LNCaP clone FGC (cell line): Measurements from ENCODE around the gene ALKBH5.
A peak's percentile ranks its signal among the peaks of the same experiment; 100 is the strongest.

Source experiments
- DNase-seq: peaks from one replicate; pipeline ENCODE4 v3.0.0-alpha.2; 2011; ENCODE audit warnings: low read depth
- H3K4me3 ChIP-seq: 2 replicates; pipeline ENCODE4 v1.5.1; 2011; ENCODE audit warnings: mild to moderate bottlenecking, low read depth, low read length, control low read depth
- TF ChIP-seq, protein P1 (sequence below): IDR thresholded peaks from 2 replicates; pipeline ENCODE4 v1.5.1; 2012; ENCODE audit warnings: mild to moderate bottlenecking; ENCODE audit not compliant: control insufficient read depth, insufficient read depth; ENCODE audit errors: extremely low read depth

The ALKBH5 gene

GRCh38 chr17:18140648-18141047 lies 43.0 kb upstream of the ALKBH5 start:
- TF ChIP-seq, protein P1, sequence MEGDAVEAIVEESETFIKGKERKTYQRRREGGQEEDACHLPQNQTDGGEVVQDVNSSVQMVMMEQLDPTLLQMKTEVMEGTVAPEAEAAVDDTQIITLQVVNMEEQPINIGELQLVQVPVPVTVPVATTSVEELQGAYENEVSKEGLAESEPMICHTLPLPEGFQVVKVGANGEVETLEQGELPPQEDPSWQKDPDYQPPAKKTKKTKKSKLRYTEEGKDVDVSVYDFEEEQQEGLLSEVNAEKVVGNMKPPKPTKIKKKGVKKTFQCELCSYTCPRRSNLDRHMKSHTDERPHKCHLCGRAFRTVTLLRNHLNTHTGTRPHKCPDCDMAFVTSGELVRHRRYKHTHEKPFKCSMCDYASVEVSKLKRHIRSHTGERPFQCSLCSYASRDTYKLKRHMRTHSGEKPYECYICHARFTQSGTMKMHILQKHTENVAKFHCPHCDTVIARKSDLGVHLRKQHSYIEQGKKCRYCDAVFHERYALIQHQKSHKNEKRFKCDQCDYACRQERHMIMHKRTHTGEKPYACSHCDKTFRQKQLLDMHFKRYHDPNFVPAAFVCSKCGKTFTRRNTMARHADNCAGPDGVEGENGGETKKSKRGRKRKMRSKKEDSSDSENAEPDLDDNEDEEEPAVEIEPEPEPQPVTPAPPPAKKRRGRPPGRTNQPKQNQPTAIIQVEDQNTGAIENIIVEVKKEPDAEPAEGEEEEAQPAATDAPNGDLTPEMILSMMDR: no peak
- DNase-seq: no peak
- H3K4me3 ChIP-seq: no peak overlapping the region

- TF ChIP-seq, protein P1: peak; percentile 59
- peak; percentile 18 for DNase-seq
- no peak overlapping the region for H3K4me3 ChIP-seq
These were observed 42.3 kb upstream of the ALKBH5 start for GRCh38 chr17:18141210-18141803.

DNA sequence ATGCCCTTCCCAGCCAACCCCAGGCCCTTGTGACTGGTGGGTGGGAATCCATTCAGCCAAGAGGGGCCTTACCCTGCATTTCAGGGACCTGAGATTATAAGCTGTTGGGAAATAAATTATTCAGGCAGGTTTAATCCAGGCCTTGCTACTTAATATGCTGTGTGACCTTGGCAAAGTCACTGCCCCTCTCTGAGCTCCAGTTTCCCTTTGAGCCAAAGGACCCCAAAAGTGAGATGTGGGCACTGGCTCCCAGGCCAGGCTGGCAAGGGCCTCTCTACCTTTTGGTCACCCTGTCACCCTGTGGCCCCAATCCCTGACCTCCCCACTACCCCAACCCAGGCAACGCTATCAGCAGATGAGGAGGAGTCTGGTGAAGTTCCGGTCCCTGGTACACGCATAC lies 41.2 kb upstream of the ALKBH5 start:
- no peak overlapping the region for H3K4me3 ChIP-seq
- TF ChIP-seq, protein P1: no peak

GRCh38 chr17:18143044-18143936 lies 40.3 kb upstream of the ALKBH5 start:
- no peak overlapping the region for H3K4me3 ChIP-seq
- DNase-seq: no peak
- TF ChIP-seq, protein P1: no peak

More for the DNA sequence above, 41.2 kb upstream of the ALKBH5 start:
- DNase-seq: no peak

DNA sequence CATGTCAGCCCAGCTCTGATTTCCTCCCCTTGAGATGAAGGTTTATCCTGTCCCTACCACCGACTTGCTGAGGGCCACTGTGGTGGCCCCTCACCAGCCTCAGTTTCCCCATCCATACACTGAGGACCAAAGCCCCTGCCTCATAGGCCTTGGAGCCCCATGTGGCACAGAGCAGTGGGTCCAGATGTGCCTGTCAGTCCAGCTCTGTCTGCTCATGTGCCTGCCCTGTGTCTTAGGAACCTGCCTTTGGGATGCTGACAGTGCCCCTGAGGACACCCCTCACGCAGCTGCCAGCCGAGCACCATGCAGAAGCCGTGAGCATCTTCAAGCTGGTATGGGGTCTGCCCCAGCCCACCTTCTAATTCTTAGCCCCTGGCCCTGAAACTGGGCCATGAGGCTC lies 39.4 kb upstream of the ALKBH5 start:
- no peak overlapping the region for H3K4me3 ChIP-seq
- TF ChIP-seq, protein P1: no peak

GRCh38 chr17:18144855-18145254 lies 38.8 kb upstream of the ALKBH5 start:
- no peak for DNase-seq
- no peak overlapping the region for H3K4me3 ChIP-seq
- TF ChIP-seq, protein P1: no peak

More for the DNA sequence above, 39.4 kb upstream of the ALKBH5 start:
- no peak for DNase-seq
